Endothelial cell of umbilical vein (primary cell): ENCODE data around the gene CCDC74A. TPM values are rescaled to one million over a fixed set of nuclear protein-coding genes. Genes with fewer than 3 reads are reported as not detected.
"Not testable (repeated sequence)": the region's sequence is repeated elsewhere in the genome, so short reads cannot be mapped to it uniquely, and the experiment has no call there.

Source experiments
- BruUV-seq: library from RNA; stranded (reverse); fragments of 400-500 nt; replicated peaks from 2 replicates; lab custom pipeline; 2021; lab: Mats Ljungman, UMichigan
- CTCF ChIA-PET: fragments of 300-600, 350-600 bp; sonication (Branson Sonifier 250); formaldehyde crosslinking; loops from one replicate; lab custom pipeline; 2021; ENCODE audit warnings: antibody characterized with exemption, inconsistent platforms; lab: Charles Lee
- POLR2A ChIA-PET: fragments of 300-600, 350-600 bp; sonication (Branson Sonifier 250); formaldehyde crosslinking; loops from one replicate; lab custom pipeline; 2021; ENCODE audit warnings: antibody characterized with exemption, inconsistent platforms; lab: Charles Lee
- DNase-seq: peaks from one replicate; pipeline ENCODE4 v3.0.0-alpha.2; 2011; ENCODE audit warnings: low read depth, low spot score
- FAIRE-seq: peaks from 2 replicates; lab custom pipeline; 2011; peaks lifted over from hg19 to GRCh38; lab: Jason Lieb, UNC
- H2AFZ ChIP-seq: 2 replicates; pipeline ENCODE4 v1.6.0; 2012; ENCODE audit warnings: low read depth, low read length, control low read depth, inconsistent platforms
- H3K27ac ChIP-seq: 2 replicates; pipeline ENCODE4 v1.5.1; 2011; ENCODE audit warnings: low read depth, mild to moderate bottlenecking, control low read depth, low read length, moderate library complexity; ENCODE audit not compliant: insufficient read depth
- H3K27me3 ChIP-seq, 2 experiments: 2 replicates each; pipeline versions ENCODE4 v1.6.0 to v1.6.1; 2011; ENCODE audit warnings: low read length in 2 of 2, mixed read lengths in 1 of 2; ENCODE audit not compliant: control insufficient read depth in 2 of 2, insufficient read depth in 2 of 2
- H3K36me3 ChIP-seq, 2 experiments: 2 replicates in 1 of 2; 3 replicates in 1 of 2; pipeline ENCODE4 v1.5.1; 2011; ENCODE audit warnings: low read length in 2 of 2, mild to moderate bottlenecking in 1 of 2, moderate library complexity in 1 of 2; ENCODE audit not compliant: control insufficient read depth in 2 of 2, insufficient read depth in 2 of 2; ENCODE audit errors: extremely low read depth in 1 of 2
- H3K4me1 ChIP-seq: 3 replicates; pipeline ENCODE4 v1.5.1; 2011; ENCODE audit warnings: mild to moderate bottlenecking, low read length; ENCODE audit not compliant: control insufficient read depth, insufficient read depth; ENCODE audit errors: extremely low read depth
- H3K4me2 ChIP-seq: 2 replicates; pipeline ENCODE4 v1.6.1; 2011; ENCODE audit warnings: low read length, control low read depth, mixed read lengths; ENCODE audit not compliant: insufficient read depth
- H3K4me3 ChIP-seq, 3 experiments: fragments of 200-600 bp in 1 of 3; sonication (generic), shearing (Covaris generic) in 1 of 3; replicated peaks in 1 of 3; 2 replicates each; pipeline ENCODE4 v1.5.1; 2011 to 2016; ENCODE audit warnings: control low read depth in 3 of 3, low read length in 3 of 3, mild to moderate bottlenecking in 2 of 3, inconsistent platforms in 1 of 3, low read depth in 1 of 3, moderate library complexity in 1 of 3; ENCODE audit not compliant: insufficient read depth in 1 of 3
- H3K79me2 ChIP-seq: 2 replicates; pipeline ENCODE4 v1.6.0; 2012; ENCODE audit warnings: low read length, inconsistent platforms; ENCODE audit not compliant: control insufficient read depth, insufficient read depth
- H3K9ac ChIP-seq: replicated peaks from 2 replicates; pipeline ENCODE3; 2011; ENCODE audit warnings: low read length, control low read depth; ENCODE audit not compliant: insufficient read depth; ENCODE audit errors: extremely low read depth
- H3K9me1 ChIP-seq: replicated peaks from 3 replicates; pipeline ENCODE4 v1.6.0; 2011; ENCODE audit warnings: mild to moderate bottlenecking, low read length; ENCODE audit not compliant: control insufficient read depth, insufficient read depth; ENCODE audit errors: extremely low read depth
- H3K9me3 ChIP-seq: replicated peaks from 2 replicates; pipeline ENCODE4 v1.5.1; 2012; ENCODE audit warnings: low read length, inconsistent platforms; ENCODE audit not compliant: control insufficient read depth, insufficient read depth
- H4K20me1 ChIP-seq: replicated peaks from 2 replicates; pipeline ENCODE3; 2011; ENCODE audit warnings: mild to moderate bottlenecking, low read length; ENCODE audit not compliant: control insufficient read depth, insufficient read depth; ENCODE audit errors: extremely low read depth
- dilution Hi-C: fragments of 300-500 bp; cut with MboI; formaldehyde crosslinking; loops from one replicate; pipeline ENCODE4 v1.15.0; 2019; ENCODE audit warnings: low sequenced_read_pairs; ENCODE audit not compliant: extremely low pct_ligation_motif_present
- intact Hi-C: fragments of 100-400 bp; cut with micrococcal nuclease; formaldehyde crosslinking; loops from one replicate; pipeline ENCODE4 v1.10.0; 2022
- polyA plus RNA-seq, 4 experiments: library from polyadenylated mRNA; depleted of rRNA in 3 of 4; stranded (reverse) in 3 of 4; unstranded in 1 of 4; fragments of >200 nt; gene quantifications; 2 replicates each; pipeline versions ENCODE4 v1.2.1 to v1.2.3, GENCODE V29; 2011 to 2012; ENCODE audit warnings: missing spikeins in 1 of 4
- total RNA-seq: library from RNA; stranded (reverse); gene quantifications from 2 replicates; pipeline ENCODE4 v1.2.3, GENCODE V29; 2021

The CCDC74A gene
- total and polyA plus RNA-seq, 2 donors (not counting 3 experiments of a cell fraction or from before 2014, with no cell fraction given): 7.0 to 11.7 TPM

- CTCF ChIA-PET: interaction anchor here (1.0 to 2.5 kb wide), 2 partner anchors 10 to 169 kb away, joined by 3 to 20 read pairs; partner anchors contain the start of gene MZT2A
- H2AFZ ChIP-seq, H3K4me2 ChIP-seq, intact Hi-C loops, H3K9me1 ChIP-seq, H3K4me3 ChIP-seq, H3K4me1 ChIP-seq, H3K9ac ChIP-seq, FAIRE-seq, H3K79me2 ChIP-seq, H3K27me3 ChIP-seq, BruUV-seq, H4K20me1 ChIP-seq, H3K27ac ChIP-seq, DNase-seq, dilution Hi-C loops, H3K9me3 ChIP-seq, POLR2A ChIA-PET: not testable (repeated sequence)
- peaks cover 0 to 19% of the 10 kb centered on the region in 2 experiments for H3K36me3 ChIP-seq
These were observed 24.1 kb upstream of the CCDC74A start for GRCh38 chr2:131503587-131503986.

GRCh38 chr2:131504082-131504750 is 23.5 kb upstream of the CCDC74A start:
- H3K4me2 ChIP-seq, H3K9ac ChIP-seq, H2AFZ ChIP-seq, POLR2A ChIA-PET, H3K4me1 ChIP-seq, DNase-seq, intact Hi-C loops, H3K9me3 ChIP-seq, H3K4me3 ChIP-seq, H3K27me3 ChIP-seq, dilution Hi-C loops, H3K9me1 ChIP-seq, H4K20me1 ChIP-seq, H3K27ac ChIP-seq, BruUV-seq, H3K79me2 ChIP-seq: not testable (repeated sequence)
- CTCF ChIA-PET: interaction anchor here (0.6 to 2.5 kb wide), 2 partner anchors 11 to 84 kb away, joined by 3 to 20 read pairs; partner anchors contain the start of gene MZT2A
- H3K36me3 ChIP-seq: peaks cover 0 to 24% of the 10 kb centered on the region in 2 experiments
- peak; percentile 93 for FAIRE-seq
